ENCODE results near the gene CPTP.

DNA sequence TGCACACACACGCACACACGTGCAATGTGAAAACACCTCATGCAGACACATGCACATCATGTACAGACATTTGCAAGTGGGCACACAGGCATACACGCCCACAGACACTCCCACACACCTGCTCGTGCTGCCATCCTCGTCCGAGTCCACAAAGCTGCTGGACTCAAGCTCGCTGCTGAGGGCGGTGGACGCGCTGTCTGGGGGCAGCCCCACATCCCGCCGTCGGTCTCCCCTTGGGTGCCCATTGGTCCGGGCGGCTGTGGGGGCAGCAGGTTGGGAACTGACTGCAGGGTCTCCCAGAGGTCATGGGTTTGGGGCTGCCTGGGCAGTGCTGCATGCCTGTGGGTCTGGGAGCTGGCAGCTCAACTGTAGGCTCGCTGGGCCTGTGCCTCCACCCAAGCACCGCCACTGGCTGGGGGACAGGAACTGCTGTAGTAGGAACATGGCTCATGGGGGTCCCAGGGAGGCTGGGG, 17.0 kb downstream of the CPTP start:
- TF ChIP-seq, protein P1, sequence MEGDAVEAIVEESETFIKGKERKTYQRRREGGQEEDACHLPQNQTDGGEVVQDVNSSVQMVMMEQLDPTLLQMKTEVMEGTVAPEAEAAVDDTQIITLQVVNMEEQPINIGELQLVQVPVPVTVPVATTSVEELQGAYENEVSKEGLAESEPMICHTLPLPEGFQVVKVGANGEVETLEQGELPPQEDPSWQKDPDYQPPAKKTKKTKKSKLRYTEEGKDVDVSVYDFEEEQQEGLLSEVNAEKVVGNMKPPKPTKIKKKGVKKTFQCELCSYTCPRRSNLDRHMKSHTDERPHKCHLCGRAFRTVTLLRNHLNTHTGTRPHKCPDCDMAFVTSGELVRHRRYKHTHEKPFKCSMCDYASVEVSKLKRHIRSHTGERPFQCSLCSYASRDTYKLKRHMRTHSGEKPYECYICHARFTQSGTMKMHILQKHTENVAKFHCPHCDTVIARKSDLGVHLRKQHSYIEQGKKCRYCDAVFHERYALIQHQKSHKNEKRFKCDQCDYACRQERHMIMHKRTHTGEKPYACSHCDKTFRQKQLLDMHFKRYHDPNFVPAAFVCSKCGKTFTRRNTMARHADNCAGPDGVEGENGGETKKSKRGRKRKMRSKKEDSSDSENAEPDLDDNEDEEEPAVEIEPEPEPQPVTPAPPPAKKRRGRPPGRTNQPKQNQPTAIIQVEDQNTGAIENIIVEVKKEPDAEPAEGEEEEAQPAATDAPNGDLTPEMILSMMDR (IDR thresholded peaks at IDR 0.05; ENCODE audit: low read length) = no peak
- TF ChIP-seq EZH2 (optimal IDR thresholded peaks at IDR 0.05; ENCODE audit: low read depth, low read length) = no peak

All from MM.1S (cell line).